ENCODE results near the gene EIF4A2.

GRCh38 chr3:186826410-186826975 is 43.1 kb downstream of the EIF4A2 start:
- no peak for TF ChIP-seq CTCF (IDR thresholded peaks at IDR 0.05; ENCODE audit: low read depth, low read length)
- no peak for TF ChIP-seq EZH2phosphoT487 (IDR thresholded peaks at IDR 0.05; ENCODE audit: low read depth)

Data from OCI-LY3 (cell line).